AG04450 (cell line): ENCODE data around the gene MAP7D3. TPM values are rescaled to one million over a fixed set of nuclear protein-coding genes. Genes with fewer than 3 reads are reported as not detected.

Experiments
- CTCF ChIA-PET: fragments of 300-600, 350-600 bp; formaldehyde crosslinking; extraction: SDS; loops from one replicate; lab custom pipeline; 2022; ENCODE audit warnings: antibody characterized with exemption, inconsistent platforms; lab: Charles Lee
- POLR2A ChIA-PET: fragments of 350-600 bp; formaldehyde crosslinking; extraction: SDS; loops from one replicate; lab custom pipeline; 2021; ENCODE audit warnings: antibody characterized with exemption, inconsistent platforms; lab: Yijun Ruan, JAX
- DNase-seq: peaks from one replicate; pipeline ENCODE4 v3.0.0-alpha.2; 2011; ENCODE audit warnings: low read depth, low spot score
- H3K27ac ChIP-seq: one replicate; pipeline ENCODE4 v1.5.1; 2012; ENCODE audit warnings: low read depth, low read length, control low read depth
- H3K27me3 ChIP-seq: one replicate; pipeline ENCODE4 v1.6.0; 2012; ENCODE audit warnings: low read length; ENCODE audit not compliant: control insufficient read depth, insufficient read depth
- H3K4me3 ChIP-seq: 2 replicates; pipeline ENCODE4 v1.5.1; 2011; ENCODE audit warnings: mild to moderate bottlenecking, low read depth, low read length, control low read depth
- H3K9me3 ChIP-seq: 2 replicates; pipeline ENCODE4 v1.5.1; 2012; ENCODE audit warnings: low read length; ENCODE audit not compliant: control insufficient read depth, insufficient read depth
- CTCF ChIP-seq: IDR thresholded peaks from 2 replicates; pipeline ENCODE4 v1.5.1; 2011; ENCODE audit warnings: low read depth, low read length, control low read depth, inconsistent platforms
- polyA plus RNA-seq: library from polyadenylated mRNA; depleted of rRNA; stranded (reverse); fragments of >200 nt; gene quantifications from 2 replicates; pipeline ENCODE4 v1.2.3, GENCODE V29; 2011

MAP7D3 gene
- polyA plus RNA-seq, 1 experiment, result 16.6 TPM

- ChIA-PET POLR2A (no interaction called here), CTCF (interaction anchor here (1.1 kb wide), 1 partner anchor 192 kb away, joined by 4 read pairs; no protein-coding TSS in a partner anchor)
- no peak overlapping the region for H3K27ac ChIP-seq
- no peaks in the 10 kb centered on the region for H3K9me3 ChIP-seq
- DNase-seq, result no peak
- no peak for TF ChIP-seq CTCF
- no peaks in the 10 kb centered on the region for H3K27me3 ChIP-seq
- H3K4me3 ChIP-seq, result no peak overlapping the region
These were observed 31.3 kb downstream of the MAP7D3 start for GRCh38 chrX:136219893-136220292.

GRCh38 chrX:136215559-136215958 is 35.6 kb downstream of the MAP7D3 start:
- TF ChIP-seq CTCF, result no peak
- ChIA-PET CTCF (interaction anchor here (2.7 kb wide), 1 partner anchor 187 kb away, joined by 8 read pairs; no protein-coding TSS in a partner anchor), POLR2A (no interaction called here)
- Histone ChIP-seq H3K27ac (no peak overlapping the region), H3K4me3 (no peak overlapping the region), H3K9me3 (no peaks in the 10 kb centered on the region), H3K27me3 (no peaks in the 10 kb centered on the region)
- no peak for DNase-seq

- no peaks in the 10 kb centered on the region for H3K27me3 ChIP-seq
- H3K27ac ChIP-seq, result peak overlapping the region; percentile 52
- ChIA-PET POLR2A (interaction anchor here (0.6 to 0.8 kb wide), 3 partner anchors 38 to 161 kb away, joined by 3 to 8 read pairs (median 7); no protein-coding TSS in a partner anchor), CTCF (interaction anchor here (0.7 to 2.7 kb wide), 2 partner anchors 51 to 186 kb away, joined by 3 to 8 read pairs; no protein-coding TSS in a partner anchor)
- no peak overlapping the region for H3K4me3 ChIP-seq
- TF ChIP-seq CTCF, result no peak
- H3K9me3 ChIP-seq, result no peaks in the 10 kb centered on the region
- peak; percentile 37 for DNase-seq
These were observed 36.6 kb downstream of the MAP7D3 start for GRCh38 chrX:136214551-136214950.

GRCh38 chrX:136212557-136213111 is 38.6 kb downstream of the MAP7D3 start:
- no peaks in the 10 kb centered on the region for H3K27me3 ChIP-seq
- ChIA-PET POLR2A (no interaction called here), CTCF (interaction anchor here (2.2 kb wide), 1 partner anchor 184 kb away, joined by 8 read pairs; no protein-coding TSS in a partner anchor)
- no peak for TF ChIP-seq CTCF
- H3K27ac ChIP-seq, result no peak overlapping the region
- H3K9me3 ChIP-seq, result no peaks in the 10 kb centered on the region
- no peak overlapping the region for H3K4me3 ChIP-seq
- no peak for DNase-seq

GRCh38 chrX:136211766-136212556 is 39.2 kb downstream of the MAP7D3 start:
- Histone ChIP-seq H3K9me3 (no peaks in the 10 kb centered on the region), H3K27ac (no peak overlapping the region), H3K4me3 (no peak overlapping the region), H3K27me3 (no peaks in the 10 kb centered on the region)
- no peak for TF ChIP-seq CTCF
- POLR2A ChIA-PET, result no interaction called here
- no peak for DNase-seq
- CTCF ChIA-PET, result interaction anchor here (2.2 kb wide), 1 partner anchor 183 kb away, joined by 8 read pairs; no protein-coding TSS in a partner anchor
